H1 (cell line): ENCODE results near the gene ARHGEF38. TPM values are rescaled to one million over a fixed set of nuclear protein-coding genes. Genes with fewer than 3 reads are reported as not detected.

Experiments used
- ATF2 ChIP-seq: IDR thresholded peaks from 2 replicates; pipeline ENCODE4 v1.6.1; 2012; ENCODE audit warnings: low read length, inconsistent platforms
- BACH1 ChIP-seq: IDR thresholded peaks from 2 replicates; pipeline ENCODE4 v1.6.1; 2012; ENCODE audit warnings: low read length, improper control_type of control experiment
- BRCA1 ChIP-seq: IDR thresholded peaks from 2 replicates; pipeline ENCODE4 v1.6.1; 2012; ENCODE audit warnings: low read depth, low read length, improper control_type of control experiment
- CBX5 ChIP-seq: fragments of 300-800, 300-1000 bp; sonication (generic); IDR thresholded peaks from 2 replicates; pipeline ENCODE4 v1.7.1; 2016; ENCODE audit warnings: antibody characterized with exemption, low read length, low read depth
- CHD7 ChIP-seq: fragments of 300-600 bp; sonication (generic); IDR thresholded peaks from 2 replicates; pipeline ENCODE4 v1.7.1; 2012; ENCODE audit warnings: low read length, moderate library complexity, mild to moderate bottlenecking, inconsistent platforms; ENCODE audit not compliant: insufficient replicate concordance
- EGR1 ChIP-seq: IDR thresholded peaks from 2 replicates; pipeline ENCODE4 v1.6.1; 2011; ENCODE audit warnings: low read depth, low read length, borderline replicate concordance
- NRF1 ChIP-seq: IDR thresholded peaks from 2 replicates; pipeline ENCODE4 v1.6.1; 2011; ENCODE audit warnings: mild to moderate bottlenecking, low read depth, low read length, improper control_type of control experiment
- TBP ChIP-seq: IDR thresholded peaks from 2 replicates; pipeline ENCODE4 v1.6.1; 2011; ENCODE audit warnings: low read depth, low read length, improper control_type of control experiment
- polyA plus RNA-seq, 7 experiments: library from polyadenylated mRNA; depleted of rRNA in 3 of 7; stranded (reverse) in 5 of 7; unstranded in 2 of 7; fragments of >200 nt in 5 of 7; fragments of 200-250 nt in 2 of 7; gene quantifications; 1 replicate in 5 of 7; 2 replicates in 1 of 7; 4 replicates in 1 of 7; pipeline versions ENCODE4 v1.2.1 to v1.2.3, GENCODE V29; 2011 to 2013; ENCODE audit warnings: missing spikeins in 2 of 7, mixed read lengths in 2 of 7
- total RNA-seq: library from RNA; stranded (reverse); fragmentation: NEBNext Ultra II Directional; extraction: Animal tissue kit (Norgen Biotek cat#: 25700); gene quantifications from 2 replicates; pipeline ENCODE4 v1.2.1, GENCODE V29; 2021

The ARHGEF38 gene
- total and polyA plus RNA-seq, 2 of the 8 experiments (the other 6 are each of a cell fraction or from before 2014, with no cell fraction given): not detected

GRCh38 chr4:105594099-105595010 lies 41.9 kb downstream of the ARHGEF38 start (continued):
- TF ChIP-seq CHD7: no peak
- no peak for TF ChIP-seq BRCA1
- no peak for TF ChIP-seq TBP
- TF ChIP-seq ATF2: no peak
- no peak for TF ChIP-seq BACH1
- no peak for TF ChIP-seq CBX5
- no peak for TF ChIP-seq EGR1
- TF ChIP-seq NRF1: no peak
